AG08395 (cell line): ENCODE results near the gene IFT81.
"Not testable (repeated sequence)": the region's sequence is repeated elsewhere in the genome, so short reads cannot be mapped to it uniquely, and the experiment has no call there.

Experiments used
- DNase-seq: peaks from one replicate; pipeline ENCODE4 v3.0.0; 2012; ENCODE audit warnings: mixed read lengths, low spot score

The IFT81 gene

GRCh38 chr12:110107369-110108281, 16.5 kb upstream of the IFT81 start:
- peak; percentile 75 for DNase-seq

- no peak for DNase-seq
Measured at GRCh38 chr12:110108309-110109036, 15.7 kb upstream of the IFT81 start.

GRCh38 chr12:110109037-110109836, 14.9 kb upstream of the IFT81 start:
- DNase-seq = peak; percentile 94

GRCh38 chr12:110109837-110110535, 14.2 kb upstream of the IFT81 start:
- DNase-seq = no peak

- no peak for DNase-seq
Measured at GRCh38 chr12:110111476-110112334, 12.5 kb upstream of the IFT81 start.

- DNase-seq = no peak
Measured at GRCh38 chr12:110112335-110112660, 11.9 kb upstream of the IFT81 start.

GRCh38 chr12:110114528-110114937, 9.6 kb upstream of the IFT81 start:
- DNase-seq = no peak

GRCh38 chr12:110115675-110116074, 8.5 kb upstream of the IFT81 start:
- DNase-seq = no peak

GRCh38 chr12:110116623-110117022, 7.5 kb upstream of the IFT81 start:
- no peak for DNase-seq

- DNase-seq = not testable (repeated sequence)
Measured at GRCh38 chr12:110117210-110117609, 6.9 kb upstream of the IFT81 start.

GRCh38 chr12:110117956-110118685, 6.0 kb upstream of the IFT81 start:
- DNase-seq = no peak

GRCh38 chr12:110122929-110123328, 1.2 kb upstream of the IFT81 start:
- DNase-seq = no peak

GRCh38 chr12:110123919-110124268, 263 bp upstream of the IFT81 start:
- no peak for DNase-seq

- DNase-seq = no peak
Measured at GRCh38 chr12:110126557-110126956, 2.4 kb downstream of the IFT81 start.

GRCh38 chr12:110134691-110135411, 10.7 kb downstream of the IFT81 start:
- DNase-seq = peak; percentile 63

- DNase-seq = no peak
Measured at GRCh38 chr12:110135806-110136205, 11.6 kb downstream of the IFT81 start.

GRCh38 chr12:110137786-110138185, 13.6 kb downstream of the IFT81 start:
- no peak for DNase-seq

GRCh38 chr12:110141389-110141788, 17.2 kb downstream of the IFT81 start:
- peak; percentile 62 for DNase-seq

GRCh38 chr12:110146986-110147385, 22.8 kb downstream of the IFT81 start:
- DNase-seq = no peak
